PC-9 (cell line): ENCODE measurements around the gene TBC1D5.

Experiments used
- EZH2 ChIP-seq: fragments of 200-600 bp; sonication (generic); IDR thresholded peaks from 2 replicates; pipeline ENCODE4 v1.8.0; 2017; ENCODE audit warnings: antibody characterized with exemption, low read depth
- TF ChIP-seq, protein P1 (sequence below): fragments of 200-600 bp; sonication (generic); conservative IDR thresholded peaks from 2 replicates; pipeline ENCODE4 v1.6.1; 2017; ENCODE audit warnings: mixed run types, antibody characterized with exemption, mild to moderate bottlenecking, moderate library complexity

DNA sequence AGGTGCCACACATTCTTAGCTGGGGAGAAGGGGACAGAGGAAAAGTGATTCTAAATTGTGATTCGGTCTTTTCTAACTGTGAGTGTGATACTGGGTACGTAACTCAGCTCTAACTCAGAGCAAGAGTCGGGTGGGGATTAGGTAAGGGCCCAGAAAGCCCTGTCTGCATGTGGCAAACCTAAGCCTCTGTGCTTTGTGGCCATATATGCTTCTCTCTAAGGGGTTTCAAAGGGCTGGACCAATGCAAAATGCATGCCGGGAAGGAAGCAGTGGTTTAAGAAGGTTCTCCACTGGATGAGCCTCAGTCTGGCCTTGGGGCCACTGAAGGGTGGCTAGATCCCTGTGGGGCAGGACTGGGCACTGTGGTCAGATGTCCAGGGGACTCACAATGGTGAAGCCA, 581.8 kb downstream of the TBC1D5 start:
- TF ChIP-seq, protein P1, sequence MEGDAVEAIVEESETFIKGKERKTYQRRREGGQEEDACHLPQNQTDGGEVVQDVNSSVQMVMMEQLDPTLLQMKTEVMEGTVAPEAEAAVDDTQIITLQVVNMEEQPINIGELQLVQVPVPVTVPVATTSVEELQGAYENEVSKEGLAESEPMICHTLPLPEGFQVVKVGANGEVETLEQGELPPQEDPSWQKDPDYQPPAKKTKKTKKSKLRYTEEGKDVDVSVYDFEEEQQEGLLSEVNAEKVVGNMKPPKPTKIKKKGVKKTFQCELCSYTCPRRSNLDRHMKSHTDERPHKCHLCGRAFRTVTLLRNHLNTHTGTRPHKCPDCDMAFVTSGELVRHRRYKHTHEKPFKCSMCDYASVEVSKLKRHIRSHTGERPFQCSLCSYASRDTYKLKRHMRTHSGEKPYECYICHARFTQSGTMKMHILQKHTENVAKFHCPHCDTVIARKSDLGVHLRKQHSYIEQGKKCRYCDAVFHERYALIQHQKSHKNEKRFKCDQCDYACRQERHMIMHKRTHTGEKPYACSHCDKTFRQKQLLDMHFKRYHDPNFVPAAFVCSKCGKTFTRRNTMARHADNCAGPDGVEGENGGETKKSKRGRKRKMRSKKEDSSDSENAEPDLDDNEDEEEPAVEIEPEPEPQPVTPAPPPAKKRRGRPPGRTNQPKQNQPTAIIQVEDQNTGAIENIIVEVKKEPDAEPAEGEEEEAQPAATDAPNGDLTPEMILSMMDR = no peak
- no peak for TF ChIP-seq EZH2
